ENCODE results near the gene HECW1.
"Not testable (repeated sequence)": the region's sequence is repeated elsewhere in the genome, so short reads cannot be mapped to it uniquely, and the experiment has no call there.

The HECW1 gene

DNA sequence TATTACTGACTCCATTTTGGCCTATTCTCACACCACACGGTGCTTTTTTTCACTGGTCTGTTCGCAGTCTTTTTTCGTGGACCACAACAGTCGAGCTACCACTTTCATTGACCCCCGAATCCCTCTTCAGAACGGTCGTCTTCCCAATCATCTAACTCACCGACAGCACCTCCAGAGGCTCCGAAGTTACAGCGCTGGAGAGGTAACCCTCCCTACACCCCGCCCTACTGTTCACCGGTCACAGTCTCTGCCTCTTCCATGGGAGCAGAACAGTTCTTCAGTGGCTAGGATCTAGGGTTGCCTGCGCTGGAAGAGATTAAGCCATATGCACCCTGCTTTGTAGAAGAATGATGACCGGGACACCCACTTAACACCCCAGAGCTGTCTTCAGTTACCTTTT lies 367.1 kb downstream of the HECW1 start:
- DNase-seq, result no peak

DNA sequence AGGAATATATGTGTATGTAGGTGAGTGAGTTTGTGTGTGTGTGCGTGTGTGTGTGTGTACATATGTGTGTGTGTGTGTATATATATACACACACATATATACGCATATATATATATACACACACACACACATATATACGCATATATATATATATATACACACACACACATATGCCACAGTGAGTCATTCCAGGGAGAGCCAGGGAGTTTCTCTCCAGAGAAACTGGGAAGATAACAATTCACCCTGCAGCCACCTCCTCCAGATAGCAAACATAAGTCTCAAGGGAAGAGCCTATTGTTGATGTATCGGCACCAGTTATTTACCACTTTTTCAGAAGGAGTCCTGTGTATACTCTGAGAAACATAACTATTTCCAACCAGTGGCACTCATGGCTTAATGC lies 368.1 kb downstream of the HECW1 start:
- no peak for DNase-seq

DNA sequence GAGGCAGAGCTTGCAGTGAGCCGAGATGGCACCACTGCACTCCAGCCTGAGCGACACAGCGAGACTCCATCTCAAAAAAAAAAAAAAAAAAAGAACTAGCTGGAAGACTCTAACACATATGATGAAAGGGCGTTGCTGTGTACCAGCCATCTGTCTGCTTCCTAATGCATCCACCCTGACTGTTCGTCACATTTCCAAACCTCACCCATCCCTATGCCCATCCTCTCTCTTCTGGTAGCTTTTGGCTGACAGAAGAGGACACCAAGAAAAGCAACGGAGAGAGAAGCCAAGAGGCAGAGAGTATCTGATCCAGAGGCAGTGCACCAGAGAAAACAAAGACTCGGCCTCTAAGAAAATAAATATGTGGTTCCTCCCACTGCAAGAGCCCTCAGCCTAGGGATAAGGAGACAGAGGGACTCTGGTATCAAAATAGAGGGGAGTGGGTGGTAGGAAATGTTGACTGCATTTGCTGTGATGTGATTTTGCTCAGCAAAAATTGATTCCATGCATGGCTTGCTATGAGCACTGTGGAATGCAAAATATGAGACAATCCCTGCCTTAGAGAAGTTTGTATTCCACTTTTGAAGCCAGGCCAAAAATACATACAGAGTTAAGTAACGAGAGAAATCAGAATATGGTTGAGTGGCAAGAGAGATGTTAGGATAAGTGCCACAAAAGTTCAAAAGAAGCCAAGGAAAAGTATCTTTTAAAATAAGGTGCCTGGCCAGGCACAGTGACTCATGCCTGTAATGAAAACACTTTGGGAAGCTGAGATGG lies 369.6 kb downstream of the HECW1 start:
- DNase-seq, result no peak

DNA sequence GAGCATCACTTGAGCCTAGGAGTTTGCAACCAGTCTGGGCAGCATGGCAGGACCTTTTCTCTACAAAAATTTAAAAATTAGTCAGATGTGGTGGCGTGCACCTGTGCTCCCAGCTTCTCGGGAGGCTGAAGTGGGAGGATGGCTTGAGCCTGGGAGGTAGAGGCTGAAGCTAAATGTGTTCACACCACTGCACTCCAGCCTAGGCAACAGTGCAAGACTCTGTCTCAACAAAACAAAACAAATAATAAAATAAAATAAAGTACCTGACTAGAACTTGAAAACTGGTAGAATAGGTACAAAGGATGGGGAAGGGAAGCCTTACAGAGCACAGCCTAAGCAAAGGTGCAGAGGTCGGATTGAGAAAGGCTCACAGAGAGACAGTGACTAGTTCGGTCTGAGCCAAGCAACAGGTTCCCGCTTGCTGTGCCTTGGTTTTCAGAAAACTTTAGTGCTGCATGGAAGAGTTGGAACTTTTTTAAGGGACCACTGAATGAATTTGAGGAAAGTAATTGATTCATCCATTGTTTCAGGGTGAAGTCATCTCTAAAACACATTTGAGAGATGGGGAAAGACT lies 370.3 kb downstream of the HECW1 start:
- no peak for DNase-seq

DNA sequence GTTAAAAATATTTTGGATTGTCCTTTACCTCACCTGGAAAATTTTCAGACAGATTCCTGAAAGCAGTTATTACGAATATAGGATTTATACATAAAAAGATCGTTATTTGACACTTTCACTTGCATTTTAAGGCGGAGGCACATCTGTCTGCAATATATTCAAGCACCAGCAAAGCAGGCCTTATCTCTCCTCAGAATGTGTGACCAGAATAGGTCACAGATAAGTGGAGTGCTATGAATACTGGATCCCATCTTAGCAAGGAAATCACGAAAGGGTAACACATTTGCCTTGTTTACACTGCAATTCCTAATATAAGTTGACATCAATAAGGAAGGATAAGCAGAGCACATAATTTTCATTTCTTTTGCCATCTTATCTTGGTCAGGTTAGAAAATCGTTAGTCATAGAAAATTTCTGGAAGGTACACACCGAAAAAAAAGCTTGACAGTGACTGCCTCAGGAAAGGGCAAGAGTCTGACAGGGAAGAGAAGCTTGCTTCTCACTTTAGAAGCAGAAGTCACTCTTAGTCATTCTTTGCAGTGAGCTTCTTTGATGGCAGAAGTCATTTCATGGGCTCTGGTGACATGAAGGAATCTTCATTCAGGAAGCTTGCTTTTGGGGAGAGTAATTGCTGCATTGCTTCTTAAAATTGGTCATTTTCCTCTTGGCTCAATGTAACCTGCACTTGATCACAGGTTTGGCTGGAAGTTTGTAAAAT lies 372.4 kb downstream of the HECW1 start:
- DNase-seq, result no peak

DNA sequence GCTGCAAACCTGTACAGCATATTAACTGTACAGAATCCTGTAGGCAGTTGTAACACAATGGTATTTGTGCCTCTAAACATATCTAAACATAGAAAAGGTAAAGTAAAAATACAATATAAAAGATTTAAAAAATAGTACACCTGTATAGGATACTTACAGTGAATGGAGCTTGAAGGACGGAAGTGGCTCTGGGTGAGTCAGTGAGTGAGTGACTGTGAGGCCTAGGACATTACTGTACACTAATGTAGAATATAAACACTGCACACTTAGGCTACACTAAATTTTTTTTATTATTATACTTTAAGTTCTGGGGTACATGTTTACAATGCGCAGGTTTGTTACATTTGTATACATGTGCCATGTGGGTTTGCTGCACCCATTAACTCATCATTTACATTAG lies 373.1 kb downstream of the HECW1 start:
- DNase-seq, result no peak

DNA sequence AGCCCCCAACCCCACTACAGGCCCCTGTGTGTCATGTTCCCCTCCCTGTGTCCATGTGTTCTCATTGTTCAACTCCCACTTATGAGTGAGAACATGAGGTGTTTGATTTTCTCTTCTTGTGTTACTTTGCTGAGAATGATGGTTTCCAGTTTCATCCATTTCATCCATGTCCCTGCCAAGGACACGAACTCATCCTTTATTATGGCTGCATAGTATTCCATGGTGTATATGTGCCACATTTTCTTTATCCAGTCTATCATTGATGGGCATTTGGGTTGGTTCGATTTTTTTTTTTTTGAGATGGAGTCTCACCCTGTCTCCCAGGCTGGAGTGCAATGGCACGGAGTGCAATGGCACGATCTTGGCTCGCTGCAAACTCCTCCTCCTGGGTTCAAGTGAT lies 373.6 kb downstream of the HECW1 start:
- DNase-seq, result not testable (repeated sequence)

DNA sequence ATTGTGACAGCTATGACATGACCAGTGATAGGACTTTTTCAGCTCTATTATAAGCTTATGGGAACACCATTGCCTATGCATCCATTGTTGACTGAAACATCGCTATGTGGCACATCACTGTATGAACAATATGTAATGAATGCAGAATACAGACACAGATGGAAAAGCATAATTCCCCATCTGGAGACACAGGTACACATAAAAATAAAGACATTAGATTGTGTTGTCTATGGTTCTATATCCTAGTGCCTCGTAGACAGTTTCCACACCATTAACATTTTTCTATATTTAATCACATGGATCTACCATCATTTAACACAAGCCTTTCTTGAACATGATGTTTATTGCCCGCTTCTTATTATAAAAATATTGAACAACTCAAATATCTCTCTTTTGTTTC lies 374.2 kb downstream of the HECW1 start:
- DNase-seq, result no peak

DNA sequence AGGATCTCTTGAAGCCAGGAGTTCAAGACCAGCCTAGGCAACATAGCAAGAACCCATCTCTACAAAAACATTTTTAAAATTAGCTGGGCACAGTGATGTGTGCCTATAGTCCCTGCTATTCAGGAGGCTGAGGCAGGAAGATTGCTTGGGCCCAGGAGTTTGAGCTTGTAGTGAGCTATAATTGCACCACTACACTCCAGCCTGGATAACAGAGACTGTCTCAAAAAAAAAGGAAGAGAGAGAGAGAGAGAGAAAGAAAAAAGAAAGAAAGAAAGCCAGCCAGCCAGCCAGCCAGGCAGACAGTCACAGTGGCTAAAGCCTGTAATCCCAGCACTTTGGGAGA lies 375.3 kb downstream of the HECW1 start:
- DNase-seq, result no peak

DNA sequence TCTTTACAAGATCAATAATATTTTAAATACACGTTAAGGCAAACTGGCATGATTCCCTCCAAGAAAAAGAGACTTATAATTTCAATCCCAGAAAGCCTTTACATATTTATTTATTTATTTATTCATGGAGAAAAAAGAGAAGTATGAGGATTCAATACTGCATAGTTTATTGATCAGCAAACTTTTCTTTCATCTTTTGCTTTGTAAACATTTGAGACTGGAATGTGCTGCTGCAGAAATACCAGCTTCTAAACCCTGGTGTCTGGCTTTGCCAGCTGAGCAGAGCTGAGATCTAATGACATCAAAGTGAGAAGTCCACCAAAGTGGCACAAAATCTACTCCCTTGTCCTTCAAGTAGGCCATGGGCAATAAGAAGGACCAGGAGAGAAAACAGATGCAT lies 376.8 kb downstream of the HECW1 start:
- DNase-seq, result no peak

DNA sequence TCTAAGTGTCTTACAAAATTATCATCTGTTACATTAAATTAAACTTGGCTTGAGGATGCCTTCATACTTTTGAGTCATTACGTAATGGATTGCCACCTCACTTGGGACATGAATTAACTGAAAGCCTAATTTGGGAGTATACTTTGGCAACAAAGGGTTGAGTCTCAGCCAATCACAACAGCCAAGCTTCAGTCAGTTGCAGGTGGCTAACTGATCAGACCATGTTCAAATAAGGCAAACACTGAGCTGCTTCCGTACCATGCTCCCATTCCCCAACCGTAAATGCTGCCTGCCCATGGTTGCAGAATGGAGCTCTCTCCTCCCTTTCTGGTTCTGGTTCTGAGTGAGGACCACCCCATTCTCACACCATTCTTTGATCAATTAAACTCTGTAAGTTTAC lies 377.6 kb downstream of the HECW1 start:
- no peak for DNase-seq

DNA sequence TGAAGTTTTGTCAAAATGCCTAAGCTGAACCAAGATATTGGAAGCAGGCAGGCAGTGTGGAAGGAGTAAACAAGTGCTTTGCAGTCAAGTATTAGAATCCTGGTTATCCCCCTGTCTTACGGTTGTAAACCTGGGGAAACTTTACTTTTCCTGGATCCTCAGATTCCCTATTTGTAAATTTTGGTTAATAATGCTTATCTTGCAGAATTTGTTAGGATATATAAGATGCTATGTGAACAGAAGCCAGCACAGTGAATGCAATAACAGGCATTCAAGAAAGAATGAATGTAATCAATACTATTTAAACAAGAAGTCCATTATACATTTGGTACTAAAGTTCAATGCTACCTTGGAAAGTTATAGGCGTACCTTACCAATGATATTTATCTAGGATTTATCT lies 378.7 kb downstream of the HECW1 start:
- no peak for DNase-seq

DNA sequence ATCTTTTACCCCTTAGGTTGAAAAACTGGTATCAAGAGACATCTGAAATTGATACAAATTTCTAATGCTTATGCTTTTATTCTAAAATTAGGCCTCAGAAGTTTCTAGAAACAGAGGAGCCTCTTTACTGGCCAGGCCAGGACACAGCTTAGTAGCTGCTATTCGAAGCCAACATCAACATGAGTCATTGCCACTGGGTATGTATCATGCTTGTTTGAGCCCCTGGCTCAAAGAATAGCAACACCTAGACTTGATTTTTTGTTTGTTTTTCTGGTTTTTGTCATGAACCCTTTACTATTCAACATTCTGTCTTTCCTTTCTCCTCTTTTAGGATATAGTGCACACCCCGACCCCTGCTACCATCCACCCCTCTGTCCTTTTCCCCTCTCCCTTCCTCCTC lies 379.5 kb downstream of the HECW1 start:
- DNase-seq, result no peak

DNA sequence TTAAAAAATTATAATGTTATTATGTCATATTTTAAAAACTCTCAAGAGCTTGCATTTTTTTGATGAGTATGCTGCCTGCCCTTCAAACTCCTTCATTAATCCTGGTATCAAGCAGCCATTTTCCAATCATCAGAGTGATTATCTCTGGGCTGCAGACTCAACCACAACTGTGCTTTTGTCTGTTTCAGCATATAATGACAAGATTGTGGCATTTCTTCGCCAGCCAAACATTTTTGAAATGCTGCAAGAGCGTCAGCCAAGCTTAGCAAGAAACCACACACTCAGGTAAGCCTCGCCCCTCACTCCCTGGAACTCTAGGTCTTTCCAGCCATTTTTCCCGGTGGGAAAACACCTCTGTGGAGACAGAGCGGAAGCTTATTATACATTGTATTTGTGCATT lies 380.4 kb downstream of the HECW1 start:
- DNase-seq, result no peak

DNA sequence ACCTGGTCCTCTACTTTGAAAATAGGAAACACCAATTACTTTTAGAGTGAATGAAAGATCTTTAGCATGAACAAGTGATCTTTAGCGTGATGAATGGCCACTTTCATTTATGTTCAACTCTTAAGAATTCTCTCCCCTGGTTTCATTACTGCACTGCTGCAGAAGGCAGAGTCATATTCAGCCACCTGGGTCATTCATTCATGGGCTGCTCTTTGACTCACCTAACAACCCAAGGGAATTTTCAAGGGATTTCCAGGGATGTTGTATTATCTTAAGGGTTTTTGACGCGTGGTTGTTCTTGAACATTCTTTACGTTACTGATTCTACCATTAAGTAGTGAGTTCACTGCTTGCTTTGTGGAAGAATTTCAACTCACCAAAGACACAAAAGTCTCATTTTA lies 383.1 kb downstream of the HECW1 start:
- no peak for DNase-seq

DNA sequence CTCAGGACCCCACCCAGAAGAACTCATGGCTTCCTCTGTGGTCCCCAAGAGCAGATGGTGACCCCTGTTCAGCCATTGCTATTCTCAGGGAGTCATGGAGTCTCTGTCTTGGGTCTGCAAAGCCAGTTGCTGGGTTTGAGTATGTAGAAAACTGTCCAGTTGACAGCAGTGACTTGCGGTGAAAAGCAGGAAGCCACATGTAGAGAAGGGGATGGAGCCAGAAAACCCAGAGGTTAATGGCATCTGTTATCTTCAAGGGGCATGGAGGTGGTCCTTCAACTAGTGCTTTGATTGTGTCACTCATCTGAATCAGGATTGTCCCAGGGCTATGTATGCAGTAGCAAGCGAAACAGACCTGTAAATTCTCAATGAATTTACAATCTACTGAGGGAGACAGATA lies 384.1 kb downstream of the HECW1 start:
- DNase-seq, result no peak

DNA sequence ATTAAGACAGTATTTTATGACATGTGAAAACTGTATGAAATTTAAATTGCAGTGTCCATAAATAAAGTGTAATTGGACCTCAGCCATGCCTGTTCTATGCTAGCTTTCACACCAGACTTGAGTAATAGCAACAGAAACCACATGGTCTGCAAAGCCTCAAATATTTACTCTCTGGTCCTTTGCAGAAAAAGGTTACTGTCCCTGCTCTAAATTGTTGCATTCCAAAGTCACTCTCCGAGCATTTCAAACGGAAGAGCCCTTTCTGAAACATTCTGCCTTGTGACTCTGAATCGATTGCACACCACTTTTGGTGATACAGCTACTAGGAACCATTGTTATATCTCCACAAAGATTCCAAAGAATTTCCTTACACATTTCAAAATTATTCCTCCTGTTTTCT lies 389.4 kb downstream of the HECW1 start:
- no peak for DNase-seq

DNA sequence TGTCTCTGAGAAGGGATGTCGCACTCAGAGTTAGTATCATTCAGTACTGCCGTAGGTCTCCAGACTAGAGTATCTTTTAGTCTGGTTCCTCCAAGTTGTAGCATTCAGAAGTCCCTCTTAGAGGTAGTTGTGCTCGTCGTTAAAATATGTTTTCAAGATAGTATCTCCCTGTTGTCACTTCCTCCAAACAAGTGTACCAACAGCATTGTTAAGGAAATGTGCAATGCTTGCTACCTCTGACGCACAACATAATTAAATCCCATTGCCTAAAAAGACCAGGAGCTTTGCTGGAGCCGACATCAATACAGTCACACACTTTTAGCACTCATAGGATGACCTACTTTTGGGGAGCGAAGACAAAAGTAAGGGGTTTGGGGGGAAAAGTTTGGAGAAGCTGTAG lies 390.5 kb downstream of the HECW1 start:
- no peak for DNase-seq

DNA sequence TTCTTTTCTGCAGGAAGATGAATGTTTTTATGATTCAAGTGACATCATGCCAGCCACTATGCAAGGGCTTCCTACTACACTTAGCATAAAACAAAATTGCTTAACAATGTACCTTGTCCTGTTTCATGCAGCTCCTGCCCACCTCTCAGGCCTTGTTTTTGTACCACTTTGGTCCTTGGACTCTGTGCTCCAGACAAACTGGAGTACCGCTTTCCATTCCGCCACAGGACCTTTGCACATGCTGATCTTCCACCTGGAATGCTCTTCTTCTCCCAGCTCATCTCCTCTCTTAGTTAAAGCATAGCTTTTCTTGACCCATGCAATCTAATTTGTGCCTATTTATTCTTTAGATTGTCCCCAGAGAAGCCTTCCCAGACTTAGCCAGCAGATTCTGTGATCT lies 393.0 kb downstream of the HECW1 start:
- DNase-seq, result no peak

DNA sequence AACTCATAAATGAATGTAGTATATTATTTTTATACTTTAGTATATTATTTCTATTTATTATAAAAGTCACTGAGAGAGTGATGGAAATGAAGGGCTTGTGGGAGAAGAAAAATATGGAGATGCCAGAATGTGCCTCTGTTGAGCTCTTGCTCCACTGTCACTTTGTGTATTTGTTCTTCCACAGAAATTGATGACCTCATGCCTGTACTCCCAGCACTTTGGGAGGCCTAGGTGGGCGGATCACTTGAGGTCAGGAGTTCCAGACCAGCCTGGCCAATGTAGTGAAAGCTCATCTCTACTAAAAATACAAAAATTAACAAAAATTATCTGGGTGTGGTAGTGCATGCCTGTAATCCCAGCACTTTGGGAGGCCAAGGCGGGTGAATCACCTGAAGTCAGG lies 394.0 kb downstream of the HECW1 start:
- no peak for DNase-seq

DNA sequence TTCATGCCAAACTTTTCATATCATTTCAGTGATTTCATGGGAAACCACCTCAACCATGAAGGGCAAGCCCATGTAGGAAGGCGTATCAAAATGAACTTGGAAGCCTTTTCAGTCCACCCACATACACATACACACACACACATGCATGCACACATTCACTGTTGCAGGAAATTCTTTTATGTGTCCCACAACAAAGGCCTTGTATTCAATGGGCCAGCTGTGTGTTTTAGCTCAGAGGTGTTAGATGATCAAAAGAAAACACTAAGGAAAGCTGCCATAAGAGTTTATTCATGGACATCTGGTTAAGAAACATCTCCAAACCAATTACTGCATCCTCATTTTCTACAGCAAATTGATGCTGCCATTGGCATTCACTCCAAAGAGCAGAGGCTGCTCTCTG lies 396.0 kb downstream of the HECW1 start:
- DNase-seq, result no peak

DNA sequence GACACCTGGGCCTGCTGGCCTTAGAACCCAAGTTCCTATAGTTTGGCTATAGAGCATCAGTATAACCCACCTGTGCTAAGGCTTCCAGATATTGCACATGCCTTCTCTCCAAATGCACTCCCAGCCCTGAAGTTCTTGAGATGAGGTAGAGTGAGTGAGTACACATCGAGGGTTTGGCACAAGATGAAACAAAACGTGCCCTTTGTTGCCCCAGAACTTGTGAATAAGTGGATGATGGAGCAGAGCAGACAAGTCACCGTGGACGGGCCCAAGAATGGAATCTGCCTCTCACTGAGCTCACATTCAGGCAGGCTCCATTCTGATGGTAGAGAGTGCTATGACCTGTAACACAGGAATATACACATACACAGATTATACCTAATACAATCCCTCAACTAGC lies 397.5 kb downstream of the HECW1 start:
- no peak for DNase-seq

DNA sequence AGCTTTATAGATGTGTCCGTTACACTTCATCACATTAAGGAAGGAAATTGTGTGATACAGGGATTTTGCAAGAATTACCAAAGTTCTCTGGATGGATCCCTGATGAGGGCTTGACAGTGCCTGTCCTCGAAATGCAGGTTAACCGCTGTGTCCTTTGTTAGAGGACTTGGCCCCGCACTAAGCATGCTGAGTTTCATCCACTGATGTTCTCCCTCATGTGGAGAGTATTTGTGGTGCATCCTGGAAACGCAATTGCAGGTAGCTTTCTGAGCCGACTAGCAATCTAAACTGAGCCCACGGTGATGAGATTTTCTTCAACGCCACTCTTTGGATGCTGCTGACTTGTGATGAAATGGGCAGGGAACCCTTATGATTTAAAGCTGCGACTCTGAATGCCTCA lies 398.6 kb downstream of the HECW1 start:
- no peak for DNase-seq

DNA sequence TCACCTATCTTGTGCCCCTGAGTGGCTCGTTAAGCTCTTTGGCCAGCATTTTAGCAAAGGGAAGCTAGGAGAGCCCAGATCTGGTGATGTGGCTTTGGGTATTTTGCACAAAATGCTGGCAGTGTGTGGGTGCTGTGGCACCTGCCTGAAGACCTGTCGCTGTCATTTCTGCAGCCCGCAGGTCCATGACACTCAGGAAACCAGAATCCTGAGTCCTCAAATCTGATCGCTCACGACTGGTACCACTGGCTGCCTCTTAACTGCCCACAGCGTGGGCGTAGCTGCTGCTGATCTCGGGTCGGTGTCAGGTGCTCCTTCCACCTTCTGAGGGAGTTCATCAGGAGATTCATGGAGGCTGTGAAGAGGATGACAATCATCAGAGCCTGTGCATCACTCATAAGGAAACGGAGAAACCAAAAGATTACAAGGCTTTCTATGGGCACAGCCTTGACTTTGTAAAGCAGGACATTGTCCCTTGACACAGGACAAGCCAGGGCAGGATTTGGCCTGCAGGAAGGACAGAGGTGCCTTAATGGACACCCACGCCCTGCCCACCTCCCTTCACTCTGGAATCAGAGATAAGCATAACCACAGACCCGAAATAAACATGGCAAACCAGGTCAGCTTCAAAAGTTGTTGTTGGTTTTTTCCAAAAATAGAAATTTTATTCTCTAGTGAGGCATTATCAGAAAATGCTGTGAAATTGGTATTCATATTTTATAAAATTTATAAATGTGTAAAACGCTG lies 399.5 kb downstream of the HECW1 start:
- DNase-seq, result no peak

All from NCI-H1048 (cell line).